A549 (cell line): Measurements from ENCODE around the gene DEXI.

Experiments
- BHLHE40 ChIP-seq: IDR thresholded peaks from 2 replicates; pipeline ENCODE4 v1.6.1; 2012; ENCODE audit warnings: low read depth, low read length, inconsistent platforms
- HOXB5 ChIP-seq: fragments of 250-450 bp; sonication (Bioruptor Pico); IDR thresholded peaks from 2 replicates; pipeline ENCODE4 v1.5.0; 2020; ENCODE audit warnings: mild to moderate bottlenecking, moderate library complexity
- JUN ChIP-seq, 2 experiments: fragments of >200 bp; sonication (Bioruptor Twin); formaldehyde crosslinking; IDR thresholded peaks; 2 replicates in 1 of 2; 3 replicates in 1 of 2; pipeline ENCODE4 v1.6.1; 2016 to 2017
- MAFK ChIP-seq: fragments of 450-650 bp; IDR thresholded peaks from 2 replicates; pipeline ENCODE4 v1.6.1; 2014; ENCODE audit not compliant: partially characterized antibody
- POLR2A ChIP-seq: IDR thresholded peaks from 2 replicates; pipeline ENCODE4 v1.6.1; 2012; ENCODE audit warnings: mild to moderate bottlenecking, low read length
- TF ChIP-seq, protein P1 (sequence below): fragments of 200-600 bp; sonication (generic); IDR thresholded peaks from 2 replicates; pipeline ENCODE4 v1.6.1; 2016; ENCODE audit warnings: antibody characterized with exemption, mild to moderate bottlenecking, moderate library complexity
- TF ChIP-seq, protein P2 (sequence below): fragments of >200 bp; sonication (Bioruptor Twin); formaldehyde crosslinking; IDR thresholded peaks from 3 replicates; pipeline ENCODE4 v1.5.1; 2016

GRCh38 chr16:10921536-10922327, 20.5 kb downstream of the DEXI start:
- TF ChIP-seq, protein P1, sequence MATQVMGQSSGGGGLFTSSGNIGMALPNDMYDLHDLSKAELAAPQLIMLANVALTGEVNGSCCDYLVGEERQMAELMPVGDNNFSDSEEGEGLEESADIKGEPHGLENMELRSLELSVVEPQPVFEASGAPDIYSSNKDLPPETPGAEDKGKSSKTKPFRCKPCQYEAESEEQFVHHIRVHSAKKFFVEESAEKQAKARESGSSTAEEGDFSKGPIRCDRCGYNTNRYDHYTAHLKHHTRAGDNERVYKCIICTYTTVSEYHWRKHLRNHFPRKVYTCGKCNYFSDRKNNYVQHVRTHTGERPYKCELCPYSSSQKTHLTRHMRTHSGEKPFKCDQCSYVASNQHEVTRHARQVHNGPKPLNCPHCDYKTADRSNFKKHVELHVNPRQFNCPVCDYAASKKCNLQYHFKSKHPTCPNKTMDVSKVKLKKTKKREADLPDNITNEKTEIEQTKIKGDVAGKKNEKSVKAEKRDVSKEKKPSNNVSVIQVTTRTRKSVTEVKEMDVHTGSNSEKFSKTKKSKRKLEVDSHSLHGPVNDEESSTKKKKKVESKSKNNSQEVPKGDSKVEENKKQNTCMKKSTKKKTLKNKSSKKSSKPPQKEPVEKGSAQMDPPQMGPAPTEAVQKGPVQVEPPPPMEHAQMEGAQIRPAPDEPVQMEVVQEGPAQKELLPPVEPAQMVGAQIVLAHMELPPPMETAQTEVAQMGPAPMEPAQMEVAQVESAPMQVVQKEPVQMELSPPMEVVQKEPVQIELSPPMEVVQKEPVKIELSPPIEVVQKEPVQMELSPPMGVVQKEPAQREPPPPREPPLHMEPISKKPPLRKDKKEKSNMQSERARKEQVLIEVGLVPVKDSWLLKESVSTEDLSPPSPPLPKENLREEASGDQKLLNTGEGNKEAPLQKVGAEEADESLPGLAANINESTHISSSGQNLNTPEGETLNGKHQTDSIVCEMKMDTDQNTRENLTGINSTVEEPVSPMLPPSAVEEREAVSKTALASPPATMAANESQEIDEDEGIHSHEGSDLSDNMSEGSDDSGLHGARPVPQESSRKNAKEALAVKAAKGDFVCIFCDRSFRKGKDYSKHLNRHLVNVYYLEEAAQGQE = no peak
- TF ChIP-seq, protein P2, sequence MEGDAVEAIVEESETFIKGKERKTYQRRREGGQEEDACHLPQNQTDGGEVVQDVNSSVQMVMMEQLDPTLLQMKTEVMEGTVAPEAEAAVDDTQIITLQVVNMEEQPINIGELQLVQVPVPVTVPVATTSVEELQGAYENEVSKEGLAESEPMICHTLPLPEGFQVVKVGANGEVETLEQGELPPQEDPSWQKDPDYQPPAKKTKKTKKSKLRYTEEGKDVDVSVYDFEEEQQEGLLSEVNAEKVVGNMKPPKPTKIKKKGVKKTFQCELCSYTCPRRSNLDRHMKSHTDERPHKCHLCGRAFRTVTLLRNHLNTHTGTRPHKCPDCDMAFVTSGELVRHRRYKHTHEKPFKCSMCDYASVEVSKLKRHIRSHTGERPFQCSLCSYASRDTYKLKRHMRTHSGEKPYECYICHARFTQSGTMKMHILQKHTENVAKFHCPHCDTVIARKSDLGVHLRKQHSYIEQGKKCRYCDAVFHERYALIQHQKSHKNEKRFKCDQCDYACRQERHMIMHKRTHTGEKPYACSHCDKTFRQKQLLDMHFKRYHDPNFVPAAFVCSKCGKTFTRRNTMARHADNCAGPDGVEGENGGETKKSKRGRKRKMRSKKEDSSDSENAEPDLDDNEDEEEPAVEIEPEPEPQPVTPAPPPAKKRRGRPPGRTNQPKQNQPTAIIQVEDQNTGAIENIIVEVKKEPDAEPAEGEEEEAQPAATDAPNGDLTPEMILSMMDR = no peak
- no peak for TF ChIP-seq HOXB5 (CRISPR knock-in tag)
- no peak for TF ChIP-seq JUN (IDR thresholded peaks at IDR 0.05)
- TF ChIP-seq MAFK = no peak
- no peak for TF ChIP-seq POLR2A
- TF ChIP-seq BHLHE40 = no peak
